ENCODE data around the gene CTF1. TPM values are rescaled to one million over a fixed set of nuclear protein-coding genes. Genes with fewer than 3 reads are reported as not detected.
"Not testable (repeated sequence)": the region's sequence is repeated elsewhere in the genome, so short reads cannot be mapped to it uniquely, and the experiment has no call there.

Gene CTF1
- total and polyA plus RNA-seq, 4 donors = 0.79 to 6.1 (median 3.1) TPM

DNA sequence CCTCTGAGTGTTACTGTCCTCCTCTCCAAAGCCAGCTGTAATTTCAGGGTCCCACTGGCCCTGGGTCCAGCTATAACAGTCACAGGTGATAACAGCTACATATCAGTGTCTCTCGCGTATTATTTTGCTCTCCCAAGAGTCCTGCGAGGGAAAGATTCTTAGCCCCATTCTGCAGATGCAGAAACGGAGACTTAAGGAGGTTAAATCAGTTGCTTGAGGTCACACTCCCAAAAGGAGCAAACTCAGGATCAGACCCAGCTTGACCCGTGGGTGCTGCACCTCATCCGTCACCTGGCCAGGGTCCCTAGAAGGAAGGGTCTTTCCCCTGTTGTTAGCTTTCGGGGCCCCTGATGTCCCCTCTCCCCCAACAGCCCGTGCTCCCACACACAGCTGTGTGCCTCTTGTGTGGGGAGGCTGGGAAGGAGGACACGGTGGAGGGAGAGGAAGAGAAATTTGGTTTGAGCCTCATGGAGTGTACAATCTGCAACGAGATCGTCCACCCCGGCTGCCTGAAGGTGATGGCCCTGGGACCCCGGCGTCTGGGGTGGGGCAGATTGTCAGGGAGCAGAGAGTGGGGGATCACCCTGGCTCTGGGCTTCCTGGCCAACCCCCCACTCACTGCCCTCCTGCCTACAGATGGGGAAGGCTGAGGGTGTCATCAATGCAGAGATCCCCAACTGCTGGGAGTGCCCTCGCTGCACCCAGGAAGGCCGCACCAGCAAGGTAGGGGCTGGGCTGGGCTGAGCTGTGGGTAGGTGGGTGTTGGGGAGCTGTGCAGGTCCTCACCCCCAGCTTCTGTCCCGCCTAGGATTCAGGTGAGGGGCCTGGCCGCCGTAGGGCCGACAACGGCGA lies 30.7 kb downstream of the CTF1 start:
- 97% methylated on average over 9 of the region's 22 CpGs for WGBS (ENCODE audit: insufficient coverage)
- Histone ChIP-seq H3K27me3 (ENCODE audit: control insufficient read depth, insufficient read depth, low read length) (no peaks in the 10 kb centered on the region), H3K4me3 (ENCODE audit: low read depth, low read length) (no peak overlapping the region), H3K9me3 (ENCODE audit: control insufficient read depth, insufficient read depth, low read length) (no peaks in the 10 kb centered on the region), H3K27ac (ENCODE audit: low read depth, low read length) (no peak overlapping the region), H3K4me1 (ENCODE audit: control insufficient read depth, insufficient read depth, low read length) (peaks cover 31% of the 10 kb centered on the region), H3K36me3 (ENCODE audit: control insufficient read depth, insufficient read depth, low read length) (peaks cover 67% of the 10 kb centered on the region)
- no peak for DNase-seq (ENCODE audit: low read depth in 4 of 6, low spot score in 6 of 6)

DNA sequence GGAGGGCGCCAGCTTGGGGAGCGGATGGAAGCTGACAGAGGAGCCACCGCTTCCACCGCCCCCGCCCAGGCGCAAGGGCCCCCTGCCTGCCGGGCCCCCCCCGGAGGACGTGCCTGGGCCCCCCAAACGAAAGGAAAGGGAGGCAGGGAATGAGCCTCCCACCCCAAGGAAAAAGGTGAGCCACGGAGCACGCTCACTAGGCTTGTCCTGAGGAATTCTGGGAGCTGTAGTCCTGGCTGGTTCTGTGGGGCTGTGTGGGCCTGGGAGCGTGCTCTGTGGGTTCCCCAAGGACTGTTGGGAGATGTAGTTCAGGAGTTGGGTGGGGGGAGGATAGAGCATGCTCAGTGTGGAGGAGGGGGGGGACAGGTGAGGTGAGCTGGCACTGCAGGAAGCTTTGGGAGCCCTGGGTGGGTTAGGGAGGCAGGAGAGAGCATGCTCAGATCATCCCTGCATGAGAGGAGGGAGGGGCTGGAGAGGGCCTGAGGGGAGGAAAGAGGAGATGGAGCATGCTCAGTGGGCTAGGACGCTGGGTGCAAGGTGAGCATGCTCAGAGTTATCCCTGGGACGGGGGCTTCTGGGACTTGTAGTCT lies 31.5 kb downstream of the CTF1 start:
- H3K36me3 ChIP-seq (ENCODE audit: control insufficient read depth, insufficient read depth, low read length) = peaks cover 74% of the 10 kb centered on the region
- no peak overlapping the region for H3K27ac ChIP-seq (ENCODE audit: low read depth, low read length)

DNA sequence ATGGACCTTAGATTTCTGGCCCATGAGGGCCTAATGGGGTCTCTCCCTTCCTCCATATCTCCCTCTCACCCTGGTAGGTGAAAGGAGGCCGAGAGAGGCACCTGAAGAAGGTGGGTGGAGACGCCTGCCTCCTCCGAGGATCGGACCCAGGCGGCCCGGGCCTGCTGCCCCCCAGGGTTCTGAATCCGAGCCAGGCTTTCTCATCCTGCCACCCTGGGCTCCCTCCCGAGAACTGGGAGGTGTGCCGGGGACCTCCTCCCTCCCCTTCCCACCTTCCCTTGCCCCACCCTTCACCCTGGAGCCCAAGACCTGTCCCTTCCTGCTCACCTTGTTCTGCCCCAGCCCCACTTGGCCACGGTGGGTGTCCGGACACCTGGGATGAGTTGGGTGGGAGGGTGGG lies 32.0 kb downstream of the CTF1 start:
- no peak for DNase-seq (ENCODE audit: low read depth in 4 of 6, low spot score in 6 of 6)
- H3K27ac ChIP-seq (ENCODE audit: low read depth, low read length) = no peak overlapping the region
- WGBS (ENCODE audit: insufficient coverage) = 83% methylated on average over 9 of the region's 11 CpGs

More for the DNA sequence above, 31.5 kb downstream of the CTF1 start:
- Histone ChIP-seq H3K9me3 (ENCODE audit: control insufficient read depth, insufficient read depth, low read length) (no peaks in the 10 kb centered on the region), H3K4me3 (ENCODE audit: low read depth, low read length) (no peak overlapping the region), H3K27me3 (ENCODE audit: control insufficient read depth, insufficient read depth, low read length) (no peaks in the 10 kb centered on the region), H3K4me1 (ENCODE audit: control insufficient read depth, insufficient read depth, low read length) (peaks cover 31% of the 10 kb centered on the region)
- WGBS (ENCODE audit: insufficient coverage) = 52% methylated on average over 10 of the region's 15 CpGs
- peak; percentile 36 to 96 (median 62) for DNase-seq (ENCODE audit: low read depth in 4 of 6, low spot score in 6 of 6)

DNA sequence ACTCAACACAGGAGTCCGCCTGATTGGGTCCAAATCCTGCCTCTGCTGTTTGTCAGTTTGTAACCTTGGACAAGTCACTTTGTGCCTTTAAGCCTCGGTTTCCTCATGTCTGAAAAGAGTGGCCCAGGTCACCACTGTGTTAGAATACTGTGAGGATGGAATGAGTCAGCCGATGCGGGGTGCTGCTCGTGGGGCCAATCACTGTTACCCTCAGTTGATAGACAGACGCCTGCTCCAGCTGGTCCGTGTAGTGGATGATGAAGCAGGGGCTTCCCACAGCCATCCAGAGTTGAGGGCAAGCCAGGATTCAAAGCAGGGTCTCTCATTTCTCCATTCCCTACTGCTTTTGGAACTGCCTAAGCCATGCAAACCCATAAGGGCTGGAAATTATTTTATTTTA lies 32.8 kb downstream of the CTF1 start:
- Histone ChIP-seq H3K4me1 (ENCODE audit: control insufficient read depth, insufficient read depth, low read length) (peaks cover 31% of the 10 kb centered on the region), H3K36me3 (ENCODE audit: control insufficient read depth, insufficient read depth, low read length) (peaks cover 87% of the 10 kb centered on the region), H3K27ac (ENCODE audit: low read depth, low read length) (no peak overlapping the region), H3K27me3 (ENCODE audit: control insufficient read depth, insufficient read depth, low read length) (no peaks in the 10 kb centered on the region), H3K9me3 (ENCODE audit: control insufficient read depth, insufficient read depth, low read length) (no peaks in the 10 kb centered on the region), H3K4me3 (ENCODE audit: low read depth, low read length) (no peak overlapping the region)
- no peak for DNase-seq (ENCODE audit: low read depth in 4 of 6, low spot score in 6 of 6)
- 93% methylated on average over 4 of the region's 7 CpGs for WGBS (ENCODE audit: insufficient coverage)

More for the DNA sequence above, 32.0 kb downstream of the CTF1 start:
- H3K36me3 ChIP-seq (ENCODE audit: control insufficient read depth, insufficient read depth, low read length) = peaks cover 79% of the 10 kb centered on the region
- no peaks in the 10 kb centered on the region for H3K9me3 ChIP-seq (ENCODE audit: control insufficient read depth, insufficient read depth, low read length)
- H3K27me3 ChIP-seq (ENCODE audit: control insufficient read depth, insufficient read depth, low read length) = no peaks in the 10 kb centered on the region
- H3K4me3 ChIP-seq (ENCODE audit: low read depth, low read length) = no peak overlapping the region
- peaks cover 31% of the 10 kb centered on the region for H3K4me1 ChIP-seq (ENCODE audit: control insufficient read depth, insufficient read depth, low read length)

DNA sequence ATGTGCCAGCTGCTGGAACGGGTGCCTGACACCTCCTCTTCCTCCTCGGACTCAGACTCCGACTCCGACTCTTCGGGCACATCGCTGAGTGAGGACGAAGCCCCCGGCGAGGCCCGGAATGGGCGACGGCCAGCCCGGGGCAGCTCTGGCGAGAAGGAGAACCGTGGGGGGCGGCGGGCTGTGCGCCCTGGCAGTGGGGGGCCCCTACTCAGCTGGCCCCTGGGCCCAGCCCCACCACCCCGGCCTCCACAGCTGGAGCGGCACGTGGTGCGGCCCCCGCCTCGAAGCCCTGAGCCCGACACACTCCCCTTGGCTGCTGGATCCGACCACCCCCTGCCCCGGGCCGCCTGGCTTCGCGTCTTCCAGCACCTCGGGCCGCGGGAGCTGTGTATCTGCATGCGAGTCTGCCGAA lies 33.8 kb downstream of the CTF1 start:
- Histone ChIP-seq H3K27me3 (ENCODE audit: control insufficient read depth, insufficient read depth, low read length) (no peaks in the 10 kb centered on the region), H3K4me1 (ENCODE audit: control insufficient read depth, insufficient read depth, low read length) (peaks cover 21% of the 10 kb centered on the region), H3K27ac (ENCODE audit: low read depth, low read length) (no peak overlapping the region), H3K36me3 (ENCODE audit: control insufficient read depth, insufficient read depth, low read length) (peaks cover 96% of the 10 kb centered on the region), H3K4me3 (ENCODE audit: low read depth, low read length) (no peak overlapping the region), H3K9me3 (ENCODE audit: control insufficient read depth, insufficient read depth, low read length) (no peaks in the 10 kb centered on the region)
- no peak for DNase-seq (ENCODE audit: low read depth in 4 of 6, low spot score in 6 of 6)
- WGBS (ENCODE audit: insufficient coverage) = 93% methylated on average over 28 of the region's 35 CpGs

DNA sequence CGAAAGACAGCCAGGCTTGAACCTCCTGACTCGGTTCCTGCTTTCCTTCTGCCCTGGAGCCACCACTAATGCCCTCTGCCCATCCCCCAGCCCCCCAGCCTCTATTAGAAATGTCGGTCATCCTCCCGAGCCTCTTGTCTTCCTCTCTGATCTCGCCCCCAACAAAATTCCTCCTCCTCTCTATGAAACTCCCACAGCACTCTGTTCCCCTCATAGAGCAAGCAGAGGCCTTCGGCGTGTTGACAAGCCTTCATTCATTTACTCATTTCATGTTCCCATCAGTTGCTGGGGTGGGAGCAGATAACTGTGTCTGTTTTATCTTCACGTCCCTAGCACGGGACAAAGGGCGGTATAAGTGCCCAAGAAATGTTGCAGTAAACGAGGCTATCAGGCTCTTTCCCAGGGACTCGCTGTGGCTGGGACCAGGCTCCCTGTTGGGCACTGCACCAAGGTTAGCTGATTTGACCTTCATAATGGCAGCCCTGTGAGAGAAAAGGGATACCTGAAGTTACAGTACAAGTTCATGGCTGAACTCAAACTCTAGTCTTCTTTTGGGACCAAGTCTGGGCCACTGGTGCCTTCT lies 34.7 kb downstream of the CTF1 start:
- no peak for DNase-seq (ENCODE audit: low read depth in 4 of 6, low spot score in 6 of 6)
- Histone ChIP-seq H3K9me3 (ENCODE audit: control insufficient read depth, insufficient read depth, low read length) (no peaks in the 10 kb centered on the region), H3K36me3 (ENCODE audit: control insufficient read depth, insufficient read depth, low read length) (peaks cover 96% of the 10 kb centered on the region), H3K4me3 (ENCODE audit: low read depth, low read length) (no peak overlapping the region), H3K4me1 (ENCODE audit: control insufficient read depth, insufficient read depth, low read length) (peaks cover 15% of the 10 kb centered on the region), H3K27ac (ENCODE audit: low read depth, low read length) (no peak overlapping the region), H3K27me3 (ENCODE audit: control insufficient read depth, insufficient read depth, low read length) (no peaks in the 10 kb centered on the region)
- WGBS (ENCODE audit: insufficient coverage) = 77% methylated on average over 9 of the region's 12 CpGs

DNA sequence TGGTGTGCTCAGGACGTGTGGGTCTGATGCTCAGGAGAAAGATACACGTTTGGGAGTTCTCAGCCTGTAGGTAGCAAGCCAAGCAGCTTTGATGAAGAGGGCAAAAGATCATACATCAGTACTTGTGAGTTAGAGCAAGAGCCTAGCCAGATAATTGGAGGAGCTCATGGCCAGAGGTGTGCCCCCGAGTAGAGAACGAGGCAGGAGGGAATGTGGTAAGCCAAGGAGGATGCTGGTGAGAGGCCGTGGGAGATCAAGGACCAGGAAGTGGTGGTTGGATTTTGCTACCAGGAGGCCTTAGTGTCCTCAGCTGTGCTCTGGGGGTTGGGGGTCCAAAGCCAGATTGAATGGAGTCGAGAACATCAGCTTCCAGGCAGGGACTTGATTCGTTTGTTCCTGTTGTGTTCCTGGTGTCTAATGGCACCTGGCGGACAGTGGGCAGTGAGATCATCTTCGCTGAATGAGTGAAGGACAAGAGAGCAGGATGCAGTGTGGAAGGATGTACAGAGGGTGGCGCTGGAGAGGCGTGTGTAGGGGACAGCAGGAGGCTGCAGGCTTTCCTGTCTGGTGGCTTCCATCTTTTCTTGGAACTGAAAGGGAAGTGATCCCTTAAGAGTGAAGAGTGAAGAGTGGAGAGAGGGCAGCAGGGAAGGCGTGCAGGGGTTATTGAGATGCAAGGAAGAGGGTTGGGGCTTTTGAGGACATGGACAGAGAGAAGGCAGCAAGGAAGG lies 38.6 kb downstream of the CTF1 start:
- 67% methylated on average over 12 of the region's 12 CpGs for WGBS (ENCODE audit: insufficient coverage)
- DNase-seq (ENCODE audit: low read depth in 4 of 6, low spot score in 6 of 6) = peak in 1 of 6 donors; percentile 36
- Histone ChIP-seq H3K27ac (ENCODE audit: low read depth, low read length) (no peak overlapping the region), H3K9me3 (ENCODE audit: control insufficient read depth, insufficient read depth, low read length) (no peaks in the 10 kb centered on the region), H3K36me3 (ENCODE audit: control insufficient read depth, insufficient read depth, low read length) (peaks cover 94% of the 10 kb centered on the region), H3K4me1 (ENCODE audit: control insufficient read depth, insufficient read depth, low read length) (no peaks in the 10 kb centered on the region), H3K4me3 (ENCODE audit: low read depth, low read length) (no peak overlapping the region), H3K27me3 (ENCODE audit: control insufficient read depth, insufficient read depth, low read length) (no peaks in the 10 kb centered on the region)

DNA sequence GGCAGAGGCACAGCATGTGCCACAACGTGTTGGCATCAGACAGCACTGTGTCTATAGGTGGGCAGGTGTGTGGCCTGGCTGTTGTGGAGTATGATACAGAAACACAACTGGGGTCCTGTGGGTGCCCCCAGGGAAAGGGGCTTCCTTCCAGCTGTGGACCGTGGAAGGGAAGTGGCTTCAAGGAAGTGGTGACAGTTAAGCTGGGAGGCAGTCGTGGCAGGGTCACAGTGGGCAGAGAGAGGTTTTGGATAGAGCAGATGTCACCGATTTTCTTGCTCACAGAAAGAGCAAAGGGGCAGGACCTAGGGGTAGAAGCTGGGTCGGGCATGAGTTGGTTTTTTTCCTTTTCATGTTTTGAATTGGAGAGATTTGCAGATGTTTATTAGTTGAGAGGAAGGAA lies 41.3 kb downstream of the CTF1 start:
- Histone ChIP-seq H3K4me3 (ENCODE audit: low read depth, low read length) (no peak overlapping the region), H3K27me3 (ENCODE audit: control insufficient read depth, insufficient read depth, low read length) (no peaks in the 10 kb centered on the region), H3K36me3 (ENCODE audit: control insufficient read depth, insufficient read depth, low read length) (peaks cover 94% of the 10 kb centered on the region), H3K9me3 (ENCODE audit: control insufficient read depth, insufficient read depth, low read length) (no peaks in the 10 kb centered on the region), H3K4me1 (ENCODE audit: control insufficient read depth, insufficient read depth, low read length) (peaks cover 8% of the 10 kb centered on the region), H3K27ac (ENCODE audit: low read depth, low read length) (no peak overlapping the region)
- no peak for DNase-seq (ENCODE audit: low read depth in 4 of 6, low spot score in 6 of 6)
- WGBS (ENCODE audit: insufficient coverage) = 92% methylated on average over 5 of the region's 5 CpGs

DNA sequence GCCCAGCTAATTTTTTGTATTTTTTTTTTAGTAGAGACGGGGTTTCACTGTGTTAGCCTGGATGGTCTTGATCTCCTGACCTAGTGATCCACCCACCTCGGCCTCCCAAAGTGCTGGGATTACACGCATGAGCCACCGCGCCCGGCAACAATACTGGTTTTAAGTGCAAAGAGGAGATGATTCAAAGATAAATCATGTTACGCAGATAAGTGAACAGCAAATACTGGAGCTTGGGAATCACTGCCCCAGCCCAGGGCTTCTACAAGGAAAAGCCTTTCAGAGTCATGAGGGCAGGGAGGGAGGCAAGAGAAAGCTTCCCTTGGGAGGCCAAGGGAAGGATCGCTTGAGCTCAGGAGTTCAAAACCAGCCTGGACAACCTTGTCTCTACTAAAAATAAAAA lies 43.2 kb downstream of the CTF1 start:
- peaks cover 91% of the 10 kb centered on the region for H3K36me3 ChIP-seq (ENCODE audit: control insufficient read depth, insufficient read depth, low read length)
- H3K27ac ChIP-seq (ENCODE audit: low read depth, low read length) = not testable (repeated sequence)
- 91% methylated on average over 6 of the region's 8 CpGs for whole genome bisulfite sequencing (ENCODE audit: insufficient coverage)

More for the DNA sequence above, 43.2 kb downstream of the CTF1 start:
- not testable (repeated sequence) for H3K4me1 ChIP-seq (ENCODE audit: control insufficient read depth, insufficient read depth, low read length); H3K9me3 ChIP-seq (ENCODE audit: control insufficient read depth, insufficient read depth, low read length); H3K27me3 ChIP-seq (ENCODE audit: control insufficient read depth, insufficient read depth, low read length); H3K4me3 ChIP-seq (ENCODE audit: low read depth, low read length); DNase-seq (ENCODE audit: low read depth in 4 of 6, low spot score in 6 of 6)
